ENCODE data around the gene UBE2J1.

UBE2J1 gene

GRCh38 chr6:89321131-89321970 is 31.2 kb downstream of the UBE2J1 start:
- Histone ChIP-seq H2AFZ (ENCODE audit: insufficient read depth, low read length, poor library complexity) (no peak overlapping the region), H3K36me3 (ENCODE audit: control insufficient read depth in 1 of 2, insufficient read depth in 2 of 2, low read length in 2 of 2) (peaks cover 5 to 6% of the 10 kb centered on the region in 2 experiments), H3K4ac (ENCODE audit: low read depth, low read length) (no peak overlapping the region), H2BK120ac (ENCODE audit: insufficient read depth, low read length, poor library complexity) (no peak overlapping the region), H3K9me3 (ENCODE audit: insufficient read depth, low read depth, low read length) (no peaks in the 10 kb centered on the region), H2BK5ac (ENCODE audit: low read depth, low read length, poor library complexity) (no peak overlapping the region), H4K91ac (ENCODE audit: low read depth, low read length) (no peak overlapping the region), H3K27me3 (ENCODE audit: insufficient read depth, low read length) (no peaks in the 10 kb centered on the region), H3K9ac (ENCODE audit: low read length) (no peak overlapping the region), H3K4me1 (ENCODE audit: control insufficient read depth in 1 of 2, insufficient read depth in 2 of 2, low read length in 2 of 2) (peaks cover 3 to 4% of the 10 kb centered on the region in 2 experiments), H3K4me2 (ENCODE audit: low read length) (no peak overlapping the region), H3K27ac (ENCODE audit: low read depth, low read length) (no peak overlapping the region), H4K8ac (ENCODE audit: low read depth, low read length) (no peak overlapping the region), H3K4me3 (ENCODE audit: low read depth, low read length) (no peak overlapping the region), H2BK12ac (ENCODE audit: low read length) (no peak overlapping the region), H3K79me1 (ENCODE audit: low read length) (no peaks in the 10 kb centered on the region), H2AK5ac (ENCODE audit: low read length) (no peak overlapping the region), H3K18ac (ENCODE audit: low read length) (no peak overlapping the region), H3K23ac (ENCODE audit: low read length) (no peak overlapping the region), H3K14ac (ENCODE audit: low read length) (no peak overlapping the region), H3K79me2 (ENCODE audit: control insufficient read depth, insufficient read depth, low read length, poor library complexity) (no peaks in the 10 kb centered on the region), H4K12ac (ENCODE audit: low read depth, low read length) (no peak overlapping the region)
- WGBS (ENCODE audit: extremely low coverage, insufficient coverage, insufficient read length) = no CpG with 5 or more reads among the region's 9 CpGs
- peak; percentile 75 to 76 for DNase-seq

GRCh38 chr6:89320012-89320559 is 32.4 kb downstream of the UBE2J1 start:
- Histone ChIP-seq H3K9me3 (ENCODE audit: insufficient read depth, low read depth, low read length) (no peaks in the 10 kb centered on the region), H3K4me2 (ENCODE audit: low read length) (no peak overlapping the region), H3K14ac (ENCODE audit: low read length) (no peak overlapping the region), H2AK5ac (ENCODE audit: low read length) (no peak overlapping the region), H3K36me3 (ENCODE audit: control insufficient read depth in 1 of 2, insufficient read depth in 2 of 2, low read length in 2 of 2) (peaks cover 2 to 3% of the 10 kb centered on the region in 2 experiments), H2AFZ (ENCODE audit: insufficient read depth, low read length, poor library complexity) (no peak overlapping the region), H3K79me1 (ENCODE audit: low read length) (no peaks in the 10 kb centered on the region), H2BK120ac (ENCODE audit: insufficient read depth, low read length, poor library complexity) (no peak overlapping the region), H4K91ac (ENCODE audit: low read depth, low read length) (no peak overlapping the region), H3K27me3 (ENCODE audit: insufficient read depth, low read length) (no peaks in the 10 kb centered on the region), H3K27ac (ENCODE audit: low read depth, low read length) (no peak overlapping the region), H4K8ac (ENCODE audit: low read depth, low read length) (no peak overlapping the region), H3K9ac (ENCODE audit: low read length) (no peak overlapping the region), H3K4me1 (ENCODE audit: control insufficient read depth in 1 of 2, insufficient read depth in 2 of 2, low read length in 2 of 2) (peaks cover 2 to 3% of the 10 kb centered on the region in 2 experiments), H3K79me2 (ENCODE audit: control insufficient read depth, insufficient read depth, low read length, poor library complexity) (no peaks in the 10 kb centered on the region), H3K4me3 (ENCODE audit: low read depth, low read length) (no peak overlapping the region), H2BK5ac (ENCODE audit: low read depth, low read length, poor library complexity) (no peak overlapping the region), H2BK12ac (ENCODE audit: low read length) (no peak overlapping the region), H3K4ac (ENCODE audit: low read depth, low read length) (no peak overlapping the region), H4K12ac (ENCODE audit: low read depth, low read length) (no peak overlapping the region), H3K18ac (ENCODE audit: low read length) (no peak overlapping the region), H3K23ac (ENCODE audit: low read length) (no peak overlapping the region)
- no CpG with 5 or more reads among the region's 6 CpGs for WGBS (ENCODE audit: extremely low coverage, insufficient coverage, insufficient read length)
- no peak for DNase-seq

GRCh38 chr6:89317067-89317466 is 35.5 kb downstream of the UBE2J1 start:
- Histone ChIP-seq H3K9me3 (ENCODE audit: insufficient read depth, low read depth, low read length) (no peaks in the 10 kb centered on the region), H3K4me1 (ENCODE audit: control insufficient read depth in 1 of 2, insufficient read depth in 2 of 2, low read length in 2 of 2) (peaks cover 9 to 10% of the 10 kb centered on the region in 2 experiments)
- no peak for DNase-seq

GRCh38 chr6:89315249-89315885 is 37.2 kb downstream of the UBE2J1 start, which contains the start of gene GABRR2:
Gene GABRR2, minus strand, starts transcription at chr6:89315299. Its CDS starts 134 bp downstream, at chr6:89315165.
- no peak within 1 kb of the TSS for H2BK12ac ChIP-seq (ENCODE audit: low read length)
- no peak within 1 kb of the TSS for H3K4me2 ChIP-seq (ENCODE audit: low read length)
- no CpG with 5 or more reads among the region's 6 CpGs for WGBS (ENCODE audit: extremely low coverage, insufficient coverage, insufficient read length)
- no peak within 1 kb of the TSS for H3K4me3 ChIP-seq (ENCODE audit: low read depth, low read length)
- no peak within 1 kb of the TSS for H2BK120ac ChIP-seq (ENCODE audit: insufficient read depth, low read length, poor library complexity)
- H3K14ac ChIP-seq (ENCODE audit: low read length) = no peak within 1 kb of the TSS
- H3K23ac ChIP-seq (ENCODE audit: low read length) = no peak within 1 kb of the TSS
- no peak within 1 kb of the TSS for H2AFZ ChIP-seq (ENCODE audit: insufficient read depth, low read length, poor library complexity)
- H3K36me3 ChIP-seq (ENCODE audit: control insufficient read depth in 1 of 2, insufficient read depth in 2 of 2, low read length in 2 of 2) = peaks cover 0 to 7% of the 10 kb centered on the region in 2 experiments
- H3K9ac ChIP-seq (ENCODE audit: low read length) = no peak within 1 kb of the TSS
- H3K27ac ChIP-seq (ENCODE audit: low read depth, low read length) = no peak within 1 kb of the TSS
- peaks cover 20% of the 10 kb centered on the region in 2 experiments for H3K4me1 ChIP-seq (ENCODE audit: control insufficient read depth in 1 of 2, insufficient read depth in 2 of 2, low read length in 2 of 2)
- H2BK5ac ChIP-seq (ENCODE audit: low read depth, low read length, poor library complexity) = no peak within 1 kb of the TSS
- H3K9me3 ChIP-seq (ENCODE audit: insufficient read depth, low read depth, low read length) = no peaks in the 10 kb centered on the region
- H4K12ac ChIP-seq (ENCODE audit: low read depth, low read length) = no peak within 1 kb of the TSS
- H3K18ac ChIP-seq (ENCODE audit: low read length) = no peak within 1 kb of the TSS
- H4K91ac ChIP-seq (ENCODE audit: low read depth, low read length) = no peak within 1 kb of the TSS
- peaks cover 3% of the 10 kb centered on the region for H3K79me1 ChIP-seq (ENCODE audit: low read length)
- no peak for DNase-seq
- no peak within 1 kb of the TSS for H3K4ac ChIP-seq (ENCODE audit: low read depth, low read length)
- no peaks in the 10 kb centered on the region for H3K79me2 ChIP-seq (ENCODE audit: control insufficient read depth, insufficient read depth, low read length, poor library complexity)
- H4K8ac ChIP-seq (ENCODE audit: low read depth, low read length) = no peak within 1 kb of the TSS
- no peaks in the 10 kb centered on the region for H3K27me3 ChIP-seq (ENCODE audit: insufficient read depth, low read length)
- no peak within 1 kb of the TSS for H2AK5ac ChIP-seq (ENCODE audit: low read length)

More at GRCh38 chr6:89317067-89317466, 35.5 kb downstream of the UBE2J1 start:
- Histone ChIP-seq H3K4ac (ENCODE audit: low read depth, low read length) (no peak overlapping the region), H3K14ac (ENCODE audit: low read length) (no peak overlapping the region), H2BK12ac (ENCODE audit: low read length) (no peak overlapping the region), H3K4me3 (ENCODE audit: low read depth, low read length) (no peak overlapping the region), H3K79me1 (ENCODE audit: low read length) (no peaks in the 10 kb centered on the region), H4K91ac (ENCODE audit: low read depth, low read length) (no peak overlapping the region), H2BK120ac (ENCODE audit: insufficient read depth, low read length, poor library complexity) (no peak overlapping the region), H4K8ac (ENCODE audit: low read depth, low read length) (no peak overlapping the region), H3K27ac (ENCODE audit: low read depth, low read length) (no peak overlapping the region), H3K79me2 (ENCODE audit: control insufficient read depth, insufficient read depth, low read length, poor library complexity) (no peaks in the 10 kb centered on the region), H3K9ac (ENCODE audit: low read length) (no peak overlapping the region), H2AFZ (ENCODE audit: insufficient read depth, low read length, poor library complexity) (no peak overlapping the region), H4K12ac (ENCODE audit: low read depth, low read length) (no peak overlapping the region), H3K36me3 (ENCODE audit: control insufficient read depth in 1 of 2, insufficient read depth in 2 of 2, low read length in 2 of 2) (peaks cover 2 to 8% of the 10 kb centered on the region in 2 experiments), H3K27me3 (ENCODE audit: insufficient read depth, low read length) (no peaks in the 10 kb centered on the region), H3K23ac (ENCODE audit: low read length) (no peak overlapping the region), H3K4me2 (ENCODE audit: low read length) (no peak overlapping the region), H2BK5ac (ENCODE audit: low read depth, low read length, poor library complexity) (no peak overlapping the region), H3K18ac (ENCODE audit: low read length) (no peak overlapping the region), H2AK5ac (ENCODE audit: low read length) (no peak overlapping the region)

Measured in trophoblast cell (in vitro differentiated cells and primary cell).